ENCODE data around the gene SGSM2. TPM values are rescaled to one million over a fixed set of nuclear protein-coding genes. Genes with fewer than 3 reads are reported as not detected.
A peak's percentile ranks its signal among the peaks of the same experiment; 100 is the strongest.

SGSM2 gene
- polyA plus RNA-seq, 1 donor: 50.0 TPM

DNA sequence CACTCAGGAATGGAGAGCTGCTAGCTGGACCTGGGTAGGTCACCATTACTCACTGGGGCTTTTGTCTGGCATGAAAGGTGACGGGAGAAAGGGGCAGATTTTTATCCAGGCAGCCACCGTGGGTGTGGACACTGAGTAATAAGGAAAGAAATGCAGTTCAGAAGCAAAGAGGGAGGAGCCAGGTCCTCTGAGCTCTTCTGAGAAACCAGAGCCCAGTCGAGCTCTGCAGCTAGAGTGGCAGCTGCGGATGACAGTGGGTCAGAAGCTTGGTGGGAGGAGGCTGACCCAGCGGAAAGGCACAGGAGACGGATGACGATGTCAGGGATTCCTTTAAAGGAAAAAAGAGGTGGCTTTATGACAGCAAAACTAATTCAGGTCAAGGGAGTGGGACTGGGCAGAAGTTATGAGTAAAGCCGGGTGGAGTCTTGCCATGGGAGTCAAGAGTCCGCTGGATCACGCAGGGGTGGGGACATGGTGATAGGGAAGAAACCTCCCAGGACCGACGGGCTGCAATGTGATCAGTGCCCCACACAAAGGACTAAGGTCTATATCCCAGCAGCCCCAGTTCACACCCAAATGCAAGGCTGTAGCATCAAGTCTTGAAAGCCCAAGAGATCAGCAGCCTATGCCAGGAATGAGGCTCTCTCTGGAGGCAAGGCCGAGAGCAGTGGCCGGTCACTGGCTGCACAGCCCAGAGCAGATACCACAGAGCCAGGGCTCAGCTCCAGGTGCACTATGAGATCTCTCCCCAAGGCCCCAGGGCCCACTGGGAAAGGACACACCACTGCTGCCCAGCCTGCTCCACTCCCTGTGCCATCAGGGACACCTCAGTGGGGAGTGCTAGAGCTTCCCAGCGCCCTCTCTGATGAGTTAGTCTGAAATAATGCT, 69.8 kb downstream of the SGSM2 start:
- Histone ChIP-seq H3K27me3 (ENCODE audit: control insufficient read depth, insufficient read depth, low read length) (no peaks in the 10 kb centered on the region), H3K36me3 (ENCODE audit: control insufficient read depth, insufficient read depth, low read length) (peaks cover 2% of the 10 kb centered on the region), H3K4me1 (ENCODE audit: control insufficient read depth, insufficient read depth, low read length) (peaks cover 45% of the 10 kb centered on the region), H3K27ac (ENCODE audit: low read length) (peak overlapping the region; percentile 100), H3K4me3 (ENCODE audit: low read length) (peak overlapping the region; percentile 13), H3K9me3 (ENCODE audit: control insufficient read depth, low read depth, low read length) (no peaks in the 10 kb centered on the region)
- peak; percentile 96 to 99 for DNase-seq
- WGBS (ENCODE audit: insufficient coverage, low lambda C conversion rate): no CpG with 5 or more reads among the region's 15 CpGs

DNA sequence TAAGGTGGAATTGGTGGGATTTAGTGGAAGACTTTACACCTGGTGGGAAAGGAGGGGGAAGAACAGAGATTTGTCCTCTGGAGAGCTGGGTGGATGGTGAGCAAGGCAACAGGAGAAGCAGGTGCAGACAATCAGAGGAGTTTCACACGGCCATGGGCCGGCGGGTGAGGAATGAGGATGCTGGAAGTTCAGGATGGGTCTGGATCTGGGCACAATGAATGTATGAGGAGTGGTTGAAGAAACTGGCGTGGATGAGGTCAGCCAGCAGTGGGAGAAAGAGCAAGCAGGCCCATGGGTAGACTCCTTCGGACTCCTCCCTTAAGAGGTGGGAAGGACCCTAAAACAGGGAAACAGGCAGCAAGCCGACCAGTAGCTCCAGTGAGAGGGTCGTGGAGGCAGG, 73.7 kb downstream of the SGSM2 start:
- Histone ChIP-seq H3K27me3 (ENCODE audit: control insufficient read depth, insufficient read depth, low read length) (no peaks in the 10 kb centered on the region), H3K4me1 (ENCODE audit: control insufficient read depth, insufficient read depth, low read length) (peaks cover 21% of the 10 kb centered on the region), H3K27ac (ENCODE audit: low read length) (no peak overlapping the region), H3K4me3 (ENCODE audit: low read length) (no peak overlapping the region), H3K9me3 (ENCODE audit: control insufficient read depth, low read depth, low read length) (no peaks in the 10 kb centered on the region), H3K36me3 (ENCODE audit: control insufficient read depth, insufficient read depth, low read length) (peaks cover 19% of the 10 kb centered on the region)
- WGBS (ENCODE audit: insufficient coverage, low lambda C conversion rate): no CpG with 5 or more reads among the region's 7 CpGs
- no peak for DNase-seq

DNA sequence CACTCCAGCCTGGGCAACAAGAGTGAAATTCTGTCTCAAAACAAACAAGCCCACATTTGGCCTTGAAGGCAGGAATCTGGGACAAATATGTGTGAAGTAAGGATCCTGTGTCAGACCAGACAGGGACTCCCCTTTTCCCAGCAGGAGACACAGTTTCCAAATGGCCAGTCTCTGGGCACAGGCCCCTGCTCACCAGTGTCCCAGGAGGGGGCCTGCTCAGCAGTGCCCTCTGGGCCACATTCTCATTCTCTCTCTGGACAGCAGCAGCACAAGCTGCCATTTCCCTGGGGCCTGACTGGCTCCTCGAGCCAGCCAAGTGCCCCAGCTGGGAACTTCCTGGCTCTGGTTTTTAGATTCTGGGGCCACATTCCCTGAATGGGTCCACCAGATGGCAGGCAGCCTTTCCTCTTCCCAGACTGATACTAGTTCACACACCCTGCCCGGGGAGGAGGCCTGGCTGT, 75.3 kb downstream of the SGSM2 start:
- H3K4me1 ChIP-seq (ENCODE audit: control insufficient read depth, insufficient read depth, low read length): peaks cover 5% of the 10 kb centered on the region
- peaks cover 23% of the 10 kb centered on the region for H3K36me3 ChIP-seq (ENCODE audit: control insufficient read depth, insufficient read depth, low read length)
- H3K4me3 ChIP-seq (ENCODE audit: low read length): no peak overlapping the region
- no peaks in the 10 kb centered on the region for H3K9me3 ChIP-seq (ENCODE audit: control insufficient read depth, low read depth, low read length)
- DNase-seq: no peak
- H3K27ac ChIP-seq (ENCODE audit: low read length): no peak overlapping the region
- no CpG with 5 or more reads among the region's 2 CpGs for WGBS (ENCODE audit: insufficient coverage, low lambda C conversion rate)
- no peaks in the 10 kb centered on the region for H3K27me3 ChIP-seq (ENCODE audit: control insufficient read depth, insufficient read depth, low read length)

DNA sequence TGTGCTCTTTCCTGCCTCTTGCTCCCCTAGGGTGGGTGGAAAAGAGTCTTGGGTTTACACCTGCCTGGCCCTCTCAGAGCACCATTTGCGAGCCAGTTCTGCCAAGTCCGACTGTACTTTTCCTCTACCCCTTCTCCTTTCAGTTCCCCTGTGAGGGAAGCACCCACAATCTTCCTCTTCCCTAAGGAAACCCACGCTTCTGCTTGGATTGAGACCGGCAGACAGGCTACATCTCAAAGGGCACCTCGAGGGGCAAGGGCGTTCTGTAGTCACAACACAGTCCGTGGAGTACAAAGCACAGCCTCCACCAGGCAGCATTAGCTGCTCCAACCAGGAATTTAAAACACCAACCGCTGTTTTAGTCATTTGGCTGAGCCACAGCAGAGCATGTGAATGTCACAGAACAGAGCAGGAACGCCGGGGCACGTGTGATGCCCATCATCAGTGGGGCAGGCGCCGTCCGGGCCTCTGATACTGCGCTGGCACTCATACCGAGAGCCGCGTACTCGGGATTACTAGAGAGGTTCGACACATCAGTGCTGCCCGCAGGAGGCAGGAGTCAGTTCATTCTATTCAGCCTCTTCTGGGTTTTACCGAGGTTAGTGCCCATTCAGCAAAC, 77.3 kb downstream of the SGSM2 start:
- WGBS (ENCODE audit: insufficient coverage, low lambda C conversion rate): 100% methylated on average over 1 of the region's 22 CpGs
- H3K27me3 ChIP-seq (ENCODE audit: control insufficient read depth, insufficient read depth, low read length): no peaks in the 10 kb centered on the region

DNA sequence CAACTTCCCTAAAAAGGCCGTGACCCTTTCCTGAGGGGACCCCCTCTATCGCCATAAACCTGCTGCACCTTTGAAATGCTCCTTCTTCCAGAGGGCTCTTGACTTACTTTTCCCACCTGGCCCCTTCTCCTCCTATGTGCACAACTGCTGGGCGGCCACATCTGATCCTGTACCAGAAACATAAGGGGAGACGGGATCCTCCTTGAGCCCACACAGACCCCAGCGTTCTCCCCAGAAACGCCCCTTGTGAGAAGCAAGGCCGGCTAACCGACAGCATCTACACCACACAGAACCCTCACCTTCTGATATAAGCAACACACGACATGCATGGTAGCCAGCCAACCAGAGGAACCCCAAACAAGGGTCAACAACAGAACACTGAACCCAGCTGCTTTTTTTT, 77.8 kb downstream of the SGSM2 start:
- Histone ChIP-seq H3K4me3 (ENCODE audit: low read length) (no peak overlapping the region), H3K36me3 (ENCODE audit: control insufficient read depth, insufficient read depth, low read length) (peaks cover 43% of the 10 kb centered on the region), H3K27me3 (ENCODE audit: control insufficient read depth, insufficient read depth, low read length) (no peaks in the 10 kb centered on the region), H3K27ac (ENCODE audit: low read length) (no peak overlapping the region), H3K9me3 (ENCODE audit: control insufficient read depth, low read depth, low read length) (no peaks in the 10 kb centered on the region), H3K4me1 (ENCODE audit: control insufficient read depth, insufficient read depth, low read length) (no peaks in the 10 kb centered on the region)
- DNase-seq: no peak
- no CpG with 5 or more reads among the region's 9 CpGs for WGBS (ENCODE audit: insufficient coverage, low lambda C conversion rate)

More for the DNA sequence above, 77.3 kb downstream of the SGSM2 start:
- no peak for DNase-seq
- H3K27ac ChIP-seq (ENCODE audit: low read length): no peak overlapping the region
- no peaks in the 10 kb centered on the region for H3K9me3 ChIP-seq (ENCODE audit: control insufficient read depth, low read depth, low read length)
- peaks cover 38% of the 10 kb centered on the region for H3K36me3 ChIP-seq (ENCODE audit: control insufficient read depth, insufficient read depth, low read length)
- no peaks in the 10 kb centered on the region for H3K4me1 ChIP-seq (ENCODE audit: control insufficient read depth, insufficient read depth, low read length)
- H3K4me3 ChIP-seq (ENCODE audit: low read length): no peak overlapping the region

DNA sequence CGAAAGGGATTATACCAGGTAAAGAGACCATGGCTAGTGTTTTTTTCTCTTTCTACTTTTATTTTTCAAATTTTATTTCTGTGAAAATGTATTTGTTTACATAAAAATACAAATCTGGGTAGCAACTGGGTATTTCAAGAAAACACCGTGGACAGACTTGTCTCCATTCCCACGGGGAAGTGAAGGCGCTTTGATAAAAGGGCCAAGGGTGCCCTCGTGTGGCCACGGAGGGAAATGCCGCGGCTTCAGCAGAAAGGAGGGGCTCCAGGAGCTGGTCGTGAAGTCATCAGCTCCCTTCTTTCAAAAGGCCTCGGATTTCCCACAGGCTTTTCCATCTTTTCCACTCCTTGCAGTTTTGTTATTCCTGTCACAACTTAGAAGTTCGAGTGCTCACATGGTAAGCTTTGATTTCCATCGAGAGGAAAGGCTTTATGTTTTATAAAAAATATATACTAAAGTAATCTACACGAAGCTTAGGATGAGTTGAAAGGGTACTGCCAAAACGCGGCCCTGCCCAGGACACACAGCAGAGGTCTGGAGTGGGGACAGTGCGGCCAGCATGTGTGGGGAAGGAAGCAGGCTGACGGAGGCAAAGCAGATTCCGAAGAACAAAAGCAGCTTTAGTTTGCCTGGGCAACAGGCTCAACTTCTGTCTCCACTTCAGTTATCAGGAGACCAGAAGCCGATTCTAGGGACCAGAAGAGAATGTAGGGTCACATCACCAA, 78.9 kb downstream of the SGSM2 start:
- Histone ChIP-seq H3K36me3 (ENCODE audit: control insufficient read depth, insufficient read depth, low read length) (peaks cover 52% of the 10 kb centered on the region), H3K9me3 (ENCODE audit: control insufficient read depth, low read depth, low read length) (no peaks in the 10 kb centered on the region), H3K27me3 (ENCODE audit: control insufficient read depth, insufficient read depth, low read length) (no peaks in the 10 kb centered on the region), H3K4me3 (ENCODE audit: low read length) (no peak overlapping the region), H3K4me1 (ENCODE audit: control insufficient read depth, insufficient read depth, low read length) (no peaks in the 10 kb centered on the region), H3K27ac (ENCODE audit: low read length) (no peak overlapping the region)
- 96% methylated on average over 2 of the region's 19 CpGs for WGBS (ENCODE audit: insufficient coverage, low lambda C conversion rate)
- peak; percentile 78 to 83 for DNase-seq

DNA sequence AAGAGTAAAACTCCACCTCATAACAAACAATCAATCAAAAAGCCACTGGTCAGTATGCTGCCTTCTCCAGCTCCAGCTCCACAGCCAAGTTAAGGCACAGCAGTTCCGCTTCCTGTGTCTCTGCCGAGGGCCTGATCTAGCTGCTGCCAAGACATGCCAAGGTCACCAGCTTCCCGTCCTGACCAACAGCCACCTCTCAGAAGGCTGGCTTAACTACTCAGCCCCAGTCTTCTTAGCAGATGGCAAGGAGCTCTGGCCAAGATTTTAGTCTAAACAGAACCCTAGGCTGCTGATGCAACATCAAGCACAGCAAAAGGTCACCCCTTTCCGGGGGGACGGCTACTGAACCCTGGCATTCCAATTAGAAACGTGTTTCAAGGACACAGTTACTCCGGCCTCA, 81.3 kb downstream of the SGSM2 start:
- Histone ChIP-seq H3K4me1 (ENCODE audit: control insufficient read depth, insufficient read depth, low read length) (no peaks in the 10 kb centered on the region), H3K4me3 (ENCODE audit: low read length) (no peak overlapping the region), H3K9me3 (ENCODE audit: control insufficient read depth, low read depth, low read length) (no peaks in the 10 kb centered on the region), H3K27me3 (ENCODE audit: control insufficient read depth, insufficient read depth, low read length) (no peaks in the 10 kb centered on the region), H3K27ac (ENCODE audit: low read length) (no peak overlapping the region), H3K36me3 (ENCODE audit: control insufficient read depth, insufficient read depth, low read length) (peaks cover 52% of the 10 kb centered on the region)
- no peak for DNase-seq
- 100% methylated on average over 1 of the region's 7 CpGs for WGBS (ENCODE audit: insufficient coverage, low lambda C conversion rate)

DNA sequence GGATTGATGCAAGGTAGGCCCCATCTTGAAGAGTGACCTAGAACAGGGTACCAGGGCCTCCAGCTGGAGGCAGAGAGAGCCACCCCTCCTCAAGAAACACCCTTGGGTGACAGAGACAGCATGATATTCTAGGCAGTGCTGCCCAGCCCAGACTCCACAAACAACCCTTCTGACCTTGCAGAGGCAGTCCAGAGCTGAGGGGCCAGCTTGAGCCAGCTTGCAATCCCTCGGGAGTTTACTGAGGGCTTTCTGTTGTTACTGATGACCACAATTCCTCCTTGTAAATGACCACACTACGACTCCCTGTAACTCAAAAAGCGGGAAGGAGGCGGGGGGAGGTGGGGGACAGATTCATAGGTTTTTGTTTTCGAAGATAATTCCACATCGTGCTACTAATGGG, 82.2 kb downstream of the SGSM2 start:
- WGBS (ENCODE audit: insufficient coverage, low lambda C conversion rate): no CpG with 5 or more reads among the region's 6 CpGs
- H3K4me1 ChIP-seq (ENCODE audit: control insufficient read depth, insufficient read depth, low read length): no peaks in the 10 kb centered on the region
- no peaks in the 10 kb centered on the region for H3K27me3 ChIP-seq (ENCODE audit: control insufficient read depth, insufficient read depth, low read length)
- DNase-seq: no peak
- H3K27ac ChIP-seq (ENCODE audit: low read length): no peak overlapping the region
- H3K9me3 ChIP-seq (ENCODE audit: control insufficient read depth, low read depth, low read length): no peaks in the 10 kb centered on the region
- H3K36me3 ChIP-seq (ENCODE audit: control insufficient read depth, insufficient read depth, low read length): peaks cover 46% of the 10 kb centered on the region
- no peak overlapping the region for H3K4me3 ChIP-seq (ENCODE audit: low read length)

DNA sequence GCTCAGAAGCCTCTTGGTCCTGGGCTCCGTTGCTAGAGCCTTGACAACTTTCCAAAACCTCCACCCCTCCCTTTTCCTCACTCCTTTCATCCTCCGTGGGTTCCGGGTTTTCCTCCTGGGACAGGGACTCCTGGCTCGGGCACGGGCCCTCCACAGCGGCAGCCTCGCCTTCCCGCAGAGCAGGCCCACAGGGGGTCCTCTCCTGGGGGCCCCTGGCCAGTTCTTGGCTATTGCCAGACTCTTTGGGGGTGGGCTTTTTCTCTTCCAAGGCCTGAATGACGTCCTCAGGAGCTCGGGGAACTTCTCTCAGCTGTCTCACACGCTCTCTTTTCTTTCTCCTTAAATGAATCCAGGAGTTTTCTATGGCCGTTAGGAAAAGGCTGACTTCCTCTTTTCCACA, 82.9 kb downstream of the SGSM2 start:
- Histone ChIP-seq H3K36me3 (ENCODE audit: control insufficient read depth, insufficient read depth, low read length) (peaks cover 39% of the 10 kb centered on the region), H3K9me3 (ENCODE audit: control insufficient read depth, low read depth, low read length) (no peaks in the 10 kb centered on the region), H3K4me3 (ENCODE audit: low read length) (no peak overlapping the region), H3K27me3 (ENCODE audit: control insufficient read depth, insufficient read depth, low read length) (no peaks in the 10 kb centered on the region), H3K4me1 (ENCODE audit: control insufficient read depth, insufficient read depth, low read length) (no peaks in the 10 kb centered on the region), H3K27ac (ENCODE audit: low read length) (no peak overlapping the region)
- WGBS (ENCODE audit: insufficient coverage, low lambda C conversion rate): 75% methylated on average over 2 of the region's 12 CpGs
- no peak for DNase-seq

DNA sequence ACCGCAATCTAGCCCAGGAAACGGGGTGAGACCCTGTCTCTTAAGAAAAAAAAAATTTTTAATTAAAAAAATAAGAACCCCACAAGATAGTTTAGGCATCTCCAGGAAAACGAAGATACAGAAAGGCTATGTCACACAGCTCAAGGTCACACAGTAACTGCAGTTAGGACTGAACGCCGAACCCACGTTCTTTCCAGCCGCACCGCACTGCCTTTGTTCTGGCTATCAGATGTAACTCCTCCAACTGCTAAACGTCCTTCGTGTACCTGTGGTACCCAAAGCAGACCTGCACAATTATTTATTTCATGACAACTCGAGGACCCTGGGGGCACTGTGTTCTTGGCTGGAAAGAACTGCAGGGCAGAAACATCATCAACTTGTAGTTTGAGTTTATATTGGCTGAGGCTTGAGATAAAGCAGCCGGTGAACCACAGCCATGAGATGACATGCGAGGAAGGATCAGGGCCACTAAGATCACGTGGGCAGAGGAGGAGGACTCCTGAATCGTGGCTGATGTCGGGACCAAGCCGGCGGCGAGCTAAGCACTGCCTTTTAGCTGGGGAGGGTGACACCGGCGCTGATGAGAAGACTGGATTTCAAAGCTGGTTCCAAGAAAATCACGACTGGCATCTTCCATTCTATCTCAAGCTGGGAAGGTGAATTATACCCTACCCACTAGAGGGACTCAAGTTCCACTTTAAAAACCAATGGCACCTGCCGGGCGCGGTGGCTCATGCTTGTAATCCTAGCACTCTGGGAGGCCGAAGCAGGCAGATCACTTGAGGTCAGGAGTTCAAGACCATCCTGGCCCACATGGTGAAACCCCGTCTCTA, 84.2 kb downstream of the SGSM2 start:
- Histone ChIP-seq H3K4me3 (ENCODE audit: low read length) (no peak overlapping the region), H3K36me3 (ENCODE audit: control insufficient read depth, insufficient read depth, low read length) (peaks cover 45% of the 10 kb centered on the region), H3K9me3 (ENCODE audit: control insufficient read depth, low read depth, low read length) (no peaks in the 10 kb centered on the region), H3K4me1 (ENCODE audit: control insufficient read depth, insufficient read depth, low read length) (no peaks in the 10 kb centered on the region), H3K27me3 (ENCODE audit: control insufficient read depth, insufficient read depth, low read length) (no peaks in the 10 kb centered on the region), H3K27ac (ENCODE audit: low read length) (no peak overlapping the region)
- no peak for DNase-seq
- 78% methylated on average over 3 of the region's 27 CpGs for WGBS (ENCODE audit: insufficient coverage, low lambda C conversion rate)

Measured in large intestine (tissue), 3 donors.